SH-SY5Y (cell line): ENCODE measurements around the gene ARG1.

Experiments
- GATA2 ChIP-seq: IDR thresholded peaks from 2 replicates; pipeline ENCODE4 v1.6.1; 2011; ENCODE audit warnings: mild to moderate bottlenecking, low read depth, low read length
- GATA3 ChIP-seq: IDR thresholded peaks from 2 replicates; pipeline ENCODE4 v1.6.1; 2011; ENCODE audit warnings: low read depth, mild to moderate bottlenecking, low read length, moderate library complexity

- no peak for TF ChIP-seq GATA2
- no peak for TF ChIP-seq GATA3
Measured at GRCh38 chr6:131532580-131533039, 40.4 kb upstream of the ARG1 start.
